Endothelial cell of umbilical vein (primary cell): ENCODE data around the gene DHCR7. TPM values are rescaled to one million over a fixed set of nuclear protein-coding genes. Genes with fewer than 3 reads are reported as not detected.

ENCODE experiments used
- BruUV-seq: library from RNA; stranded (reverse); fragments of 400-500 nt; replicated peaks from 2 replicates; lab custom pipeline; 2021; lab: Mats Ljungman, UMichigan
- CTCF ChIA-PET: fragments of 300-600, 350-600 bp; sonication (Branson Sonifier 250); formaldehyde crosslinking; loops from one replicate; lab custom pipeline; 2021; ENCODE audit warnings: antibody characterized with exemption, inconsistent platforms; lab: Charles Lee
- POLR2A ChIA-PET: fragments of 300-600, 350-600 bp; sonication (Branson Sonifier 250); formaldehyde crosslinking; loops from one replicate; lab custom pipeline; 2021; ENCODE audit warnings: antibody characterized with exemption, inconsistent platforms; lab: Charles Lee
- DNase-seq: peaks from one replicate; pipeline ENCODE4 v3.0.0-alpha.2; 2011; ENCODE audit warnings: low read depth, low spot score
- FAIRE-seq: peaks from 2 replicates; lab custom pipeline; 2011; peaks lifted over from hg19 to GRCh38; lab: Jason Lieb, UNC
- H2AFZ ChIP-seq: 2 replicates; pipeline ENCODE4 v1.6.0; 2012; ENCODE audit warnings: low read depth, low read length, control low read depth, inconsistent platforms
- H3K27ac ChIP-seq: 2 replicates; pipeline ENCODE4 v1.5.1; 2011; ENCODE audit warnings: low read depth, mild to moderate bottlenecking, control low read depth, low read length, moderate library complexity; ENCODE audit not compliant: insufficient read depth
- H3K27me3 ChIP-seq, 2 experiments: 2 replicates each; pipeline versions ENCODE4 v1.6.0 to v1.6.1; 2011; ENCODE audit warnings: low read length in 2 of 2, mixed read lengths in 1 of 2; ENCODE audit not compliant: control insufficient read depth in 2 of 2, insufficient read depth in 2 of 2
- H3K36me3 ChIP-seq, 2 experiments: 2 replicates in 1 of 2; 3 replicates in 1 of 2; pipeline ENCODE4 v1.5.1; 2011; ENCODE audit warnings: low read length in 2 of 2, mild to moderate bottlenecking in 1 of 2, moderate library complexity in 1 of 2; ENCODE audit not compliant: control insufficient read depth in 2 of 2, insufficient read depth in 2 of 2; ENCODE audit errors: extremely low read depth in 1 of 2
- H3K4me1 ChIP-seq: 3 replicates; pipeline ENCODE4 v1.5.1; 2011; ENCODE audit warnings: mild to moderate bottlenecking, low read length; ENCODE audit not compliant: control insufficient read depth, insufficient read depth; ENCODE audit errors: extremely low read depth
- H3K4me2 ChIP-seq: 2 replicates; pipeline ENCODE4 v1.6.1; 2011; ENCODE audit warnings: low read length, control low read depth, mixed read lengths; ENCODE audit not compliant: insufficient read depth
- H3K4me3 ChIP-seq, 3 experiments: fragments of 200-600 bp in 1 of 3; sonication (generic), shearing (Covaris generic) in 1 of 3; replicated peaks in 1 of 3; 2 replicates each; pipeline ENCODE4 v1.5.1; 2011 to 2016; ENCODE audit warnings: control low read depth in 3 of 3, low read length in 3 of 3, mild to moderate bottlenecking in 2 of 3, inconsistent platforms in 1 of 3, low read depth in 1 of 3, moderate library complexity in 1 of 3; ENCODE audit not compliant: insufficient read depth in 1 of 3
- H3K79me2 ChIP-seq: 2 replicates; pipeline ENCODE4 v1.6.0; 2012; ENCODE audit warnings: low read length, inconsistent platforms; ENCODE audit not compliant: control insufficient read depth, insufficient read depth
- H3K9ac ChIP-seq: replicated peaks from 2 replicates; pipeline ENCODE3; 2011; ENCODE audit warnings: low read length, control low read depth; ENCODE audit not compliant: insufficient read depth; ENCODE audit errors: extremely low read depth
- H3K9me1 ChIP-seq: replicated peaks from 3 replicates; pipeline ENCODE4 v1.6.0; 2011; ENCODE audit warnings: mild to moderate bottlenecking, low read length; ENCODE audit not compliant: control insufficient read depth, insufficient read depth; ENCODE audit errors: extremely low read depth
- H3K9me3 ChIP-seq: replicated peaks from 2 replicates; pipeline ENCODE4 v1.5.1; 2012; ENCODE audit warnings: low read length, inconsistent platforms; ENCODE audit not compliant: control insufficient read depth, insufficient read depth
- H4K20me1 ChIP-seq: replicated peaks from 2 replicates; pipeline ENCODE3; 2011; ENCODE audit warnings: mild to moderate bottlenecking, low read length; ENCODE audit not compliant: control insufficient read depth, insufficient read depth; ENCODE audit errors: extremely low read depth
- EZH2 ChIP-seq: IDR thresholded peaks from 2 replicates; pipeline ENCODE4 v1.6.1; 2012; ENCODE audit warnings: borderline replicate concordance, low read depth, mild to moderate bottlenecking, moderate library complexity, low read length, inconsistent platforms; ENCODE audit not compliant: severe bottlenecking
- FOS ChIP-seq: IDR thresholded peaks from 2 replicates; pipeline ENCODE4 v1.6.1; 2011; ENCODE audit warnings: mild to moderate bottlenecking, low read length, moderate library complexity, borderline replicate concordance; ENCODE audit not compliant: insufficient read depth
- GATA2 ChIP-seq: IDR thresholded peaks from 2 replicates; pipeline ENCODE4 v1.7.0; 2011; ENCODE audit warnings: low read depth, mild to moderate bottlenecking, moderate library complexity, mixed read lengths, low read length; ENCODE audit not compliant: insufficient read length, insufficient read depth
- JUN ChIP-seq: IDR thresholded peaks from 2 replicates; pipeline ENCODE4 v1.6.1; 2011; ENCODE audit warnings: borderline replicate concordance, low read depth; ENCODE audit not compliant: insufficient read length, insufficient read depth
- MYC ChIP-seq: IDR thresholded peaks from one replicate; pipeline ENCODE4 v1.6.1; 2011; ENCODE audit warnings: mild to moderate bottlenecking, low read depth, low read length
- POLR2A ChIP-seq: IDR thresholded peaks from 2 replicates; pipeline ENCODE4 v1.6.1; 2012; ENCODE audit warnings: low read depth, mild to moderate bottlenecking, control low read depth, low read length
- POLR2AphosphoS5 ChIP-seq: IDR thresholded peaks from 2 replicates; pipeline ENCODE4 v1.6.1; 2012; ENCODE audit warnings: low read depth, mild to moderate bottlenecking, control low read depth, low read length, moderate library complexity; ENCODE audit not compliant: insufficient read depth
- dilution Hi-C: fragments of 300-500 bp; cut with MboI; formaldehyde crosslinking; loops from one replicate; pipeline ENCODE4 v1.15.0; 2019; ENCODE audit warnings: low sequenced_read_pairs; ENCODE audit not compliant: extremely low pct_ligation_motif_present
- intact Hi-C: fragments of 100-400 bp; cut with micrococcal nuclease; formaldehyde crosslinking; loops from one replicate; pipeline ENCODE4 v1.10.0; 2022
- polyA plus RNA-seq, 4 experiments: library from polyadenylated mRNA; depleted of rRNA in 3 of 4; stranded (reverse) in 3 of 4; unstranded in 1 of 4; fragments of >200 nt; gene quantifications; 2 replicates each; pipeline versions ENCODE4 v1.2.1 to v1.2.3, GENCODE V29; 2011 to 2012; ENCODE audit warnings: missing spikeins in 1 of 4
- total RNA-seq: library from RNA; stranded (reverse); gene quantifications from 2 replicates; pipeline ENCODE4 v1.2.3, GENCODE V29; 2021
- TF ChIP-seq, protein P1 (sequence below), 2 donors: IDR thresholded peaks; 1 replicate in 1 of 2; 2 replicates in 1 of 2; pipeline ENCODE4 v1.5.1; 2011; ENCODE audit warnings: low read length in 2 of 2, mild to moderate bottlenecking in 2 of 2, moderate library complexity in 2 of 2, control low read depth in 1 of 2, inconsistent platforms in 1 of 2, low read depth in 1 of 2; ENCODE audit not compliant: insufficient read depth in 1 of 2; ENCODE audit errors: extremely low read depth in 1 of 2

The DHCR7 gene
- total and polyA plus RNA-seq, 2 donors (not counting 3 experiments of a cell fraction or from before 2014, with no cell fraction given) = 171 to 175 TPM

DNA sequence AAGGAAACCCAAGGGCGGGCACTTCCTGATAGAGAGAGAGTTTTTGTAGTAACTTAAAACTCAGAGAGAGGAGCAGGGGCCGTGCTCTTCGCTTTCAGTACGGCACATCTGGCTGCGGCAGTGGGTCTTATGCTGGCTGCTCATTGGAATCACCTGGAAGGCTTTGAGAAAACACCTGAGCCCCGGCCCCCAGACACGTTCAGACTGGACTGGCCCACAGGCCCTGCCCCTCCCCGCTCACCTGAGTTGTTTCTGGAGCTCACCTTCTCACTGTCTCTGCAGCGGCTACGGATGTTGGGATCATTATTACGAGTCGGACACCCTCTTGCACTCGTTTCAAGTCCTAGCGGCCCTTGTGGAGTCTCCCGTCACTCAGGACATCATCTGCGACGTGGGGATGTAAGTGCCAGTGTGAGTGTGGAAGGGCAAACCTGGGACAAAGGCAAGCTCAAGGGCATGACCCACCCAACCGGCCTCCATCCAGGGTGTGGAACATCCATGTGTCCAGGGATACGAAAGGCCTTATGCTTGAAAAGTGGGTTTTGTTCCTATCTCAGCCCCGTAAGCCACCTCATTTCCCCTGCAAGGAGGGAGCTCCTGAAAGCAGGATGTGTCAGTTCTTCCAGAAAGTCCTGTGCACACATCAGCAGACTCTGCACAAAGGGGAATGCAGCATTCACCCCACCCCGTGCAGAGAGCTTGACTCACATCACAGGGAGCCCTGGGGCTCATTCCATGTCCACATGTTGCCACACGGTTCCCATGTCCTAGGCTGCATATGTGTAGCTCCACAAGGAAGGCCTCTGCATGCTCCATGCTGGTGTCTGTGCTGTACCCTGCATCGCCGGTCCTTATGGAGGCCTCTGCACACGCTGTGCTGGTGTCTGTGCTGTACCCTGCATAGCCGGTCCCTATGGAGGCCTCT is 10.2 kb upstream of the DHCR7 start:
- no peaks in the 10 kb centered on the region for H3K9me1 ChIP-seq
- TF ChIP-seq, protein P1, sequence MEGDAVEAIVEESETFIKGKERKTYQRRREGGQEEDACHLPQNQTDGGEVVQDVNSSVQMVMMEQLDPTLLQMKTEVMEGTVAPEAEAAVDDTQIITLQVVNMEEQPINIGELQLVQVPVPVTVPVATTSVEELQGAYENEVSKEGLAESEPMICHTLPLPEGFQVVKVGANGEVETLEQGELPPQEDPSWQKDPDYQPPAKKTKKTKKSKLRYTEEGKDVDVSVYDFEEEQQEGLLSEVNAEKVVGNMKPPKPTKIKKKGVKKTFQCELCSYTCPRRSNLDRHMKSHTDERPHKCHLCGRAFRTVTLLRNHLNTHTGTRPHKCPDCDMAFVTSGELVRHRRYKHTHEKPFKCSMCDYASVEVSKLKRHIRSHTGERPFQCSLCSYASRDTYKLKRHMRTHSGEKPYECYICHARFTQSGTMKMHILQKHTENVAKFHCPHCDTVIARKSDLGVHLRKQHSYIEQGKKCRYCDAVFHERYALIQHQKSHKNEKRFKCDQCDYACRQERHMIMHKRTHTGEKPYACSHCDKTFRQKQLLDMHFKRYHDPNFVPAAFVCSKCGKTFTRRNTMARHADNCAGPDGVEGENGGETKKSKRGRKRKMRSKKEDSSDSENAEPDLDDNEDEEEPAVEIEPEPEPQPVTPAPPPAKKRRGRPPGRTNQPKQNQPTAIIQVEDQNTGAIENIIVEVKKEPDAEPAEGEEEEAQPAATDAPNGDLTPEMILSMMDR (IDR thresholded peaks at IDR 0.05; ENCODE audit: extremely low read depth in 1 of 2, insufficient read depth in 1 of 2, low read depth in 1 of 2, low read length in 2 of 2) = no peak
- no peak for TF ChIP-seq GATA2
- TF ChIP-seq JUN = no peak
- TF ChIP-seq MYC = no peak
- no peak for TF ChIP-seq FOS
- no peak for TF ChIP-seq POLR2A
- TF ChIP-seq EZH2 = no peak
- TF ChIP-seq POLR2AphosphoS5 = no peak
- no peak overlapping the region for H2AFZ ChIP-seq
- DNase-seq (no peak), FAIRE-seq (no peak)
- no peak overlapping the region for H3K4me2 ChIP-seq
- peaks cover 17 to 36% of the 10 kb centered on the region in 2 experiments for H3K36me3 ChIP-seq
- H3K27ac ChIP-seq = no peak overlapping the region
- no peak overlapping the region for H3K9ac ChIP-seq
- H3K4me1 ChIP-seq = peaks cover 7% of the 10 kb centered on the region
- ChIA-PET POLR2A (no interaction called here), CTCF (interaction anchor here (1.7 kb wide), 1 partner anchor 105 kb away, joined by 4 read pairs; no protein-coding TSS in a partner anchor)
- no TSS peak for BruUV-seq
- H4K20me1 ChIP-seq = no peaks in the 10 kb centered on the region
- dilution Hi-C loops (no loop called here), intact Hi-C loops (loop anchor here (10.0 kb wide), 1 partner anchor 326 kb away; no protein-coding TSS in a partner anchor)
- H3K4me3 ChIP-seq = no peak overlapping the region
- H3K27me3 ChIP-seq = no peaks in the 10 kb centered on the region
- peaks cover 12% of the 10 kb centered on the region for H3K79me2 ChIP-seq
- no peaks in the 10 kb centered on the region for H3K9me3 ChIP-seq
